NB4 (cell line): Measurements from ENCODE around the gene PKNOX2.

ENCODE experiments used
- DNase-seq: peaks from one replicate; pipeline ENCODE4 v3.0.0; 2010; ENCODE audit warnings: low read depth
- H3K4me3 ChIP-seq: one replicate; pipeline ENCODE4 v1.5.1; 2011; ENCODE audit warnings: mild to moderate bottlenecking, low read depth, low read length, moderate library complexity
- MYC ChIP-seq: IDR thresholded peaks from 2 replicates; pipeline ENCODE4 v1.6.1; 2011; ENCODE audit warnings: low read depth, low read length
- POLR2A ChIP-seq: IDR thresholded peaks from 2 replicates; pipeline ENCODE4 v1.6.1; 2011; ENCODE audit warnings: mild to moderate bottlenecking; ENCODE audit not compliant: insufficient read length; ENCODE audit errors: extremely low read depth
- TF ChIP-seq, protein P1 (sequence below): IDR thresholded peaks from 2 replicates; pipeline ENCODE4 v1.6.1; 2011; ENCODE audit warnings: low read depth, low read length
- TF ChIP-seq, protein P2 (sequence below): IDR thresholded peaks from one replicate; pipeline ENCODE4 v1.5.1; 2012; ENCODE audit warnings: low read depth, low read length

PKNOX2 gene

DNA sequence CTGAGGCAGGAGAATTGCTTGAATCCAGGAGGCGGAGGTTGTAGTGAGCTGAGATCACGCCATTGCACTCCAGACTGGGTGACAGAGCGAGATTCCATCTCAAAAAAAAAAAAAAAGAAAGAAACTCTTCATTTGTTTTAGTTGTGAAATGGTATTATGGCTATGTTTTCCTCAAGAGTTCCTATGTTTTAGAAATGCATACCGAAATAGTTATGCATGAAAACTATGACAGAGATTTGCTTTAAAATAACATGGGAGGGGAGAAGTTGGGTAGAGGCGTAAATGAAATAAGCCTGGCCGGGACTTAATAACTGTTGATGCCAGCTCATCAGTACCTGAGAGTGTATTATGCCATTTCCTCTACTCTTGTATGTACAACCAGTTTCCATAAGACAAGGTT, 283.2 kb downstream of the PKNOX2 start:
- no peak overlapping the region for H3K4me3 ChIP-seq
- DNase-seq, result no peak
- TF ChIP-seq MYC, result no peak
- TF ChIP-seq, protein P1, sequence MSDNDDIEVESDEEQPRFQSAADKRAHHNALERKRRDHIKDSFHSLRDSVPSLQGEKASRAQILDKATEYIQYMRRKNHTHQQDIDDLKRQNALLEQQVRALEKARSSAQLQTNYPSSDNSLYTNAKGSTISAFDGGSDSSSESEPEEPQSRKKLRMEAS, result no peak
- no peak for TF ChIP-seq POLR2A
- TF ChIP-seq, protein P2, sequence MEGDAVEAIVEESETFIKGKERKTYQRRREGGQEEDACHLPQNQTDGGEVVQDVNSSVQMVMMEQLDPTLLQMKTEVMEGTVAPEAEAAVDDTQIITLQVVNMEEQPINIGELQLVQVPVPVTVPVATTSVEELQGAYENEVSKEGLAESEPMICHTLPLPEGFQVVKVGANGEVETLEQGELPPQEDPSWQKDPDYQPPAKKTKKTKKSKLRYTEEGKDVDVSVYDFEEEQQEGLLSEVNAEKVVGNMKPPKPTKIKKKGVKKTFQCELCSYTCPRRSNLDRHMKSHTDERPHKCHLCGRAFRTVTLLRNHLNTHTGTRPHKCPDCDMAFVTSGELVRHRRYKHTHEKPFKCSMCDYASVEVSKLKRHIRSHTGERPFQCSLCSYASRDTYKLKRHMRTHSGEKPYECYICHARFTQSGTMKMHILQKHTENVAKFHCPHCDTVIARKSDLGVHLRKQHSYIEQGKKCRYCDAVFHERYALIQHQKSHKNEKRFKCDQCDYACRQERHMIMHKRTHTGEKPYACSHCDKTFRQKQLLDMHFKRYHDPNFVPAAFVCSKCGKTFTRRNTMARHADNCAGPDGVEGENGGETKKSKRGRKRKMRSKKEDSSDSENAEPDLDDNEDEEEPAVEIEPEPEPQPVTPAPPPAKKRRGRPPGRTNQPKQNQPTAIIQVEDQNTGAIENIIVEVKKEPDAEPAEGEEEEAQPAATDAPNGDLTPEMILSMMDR, result no peak

DNA sequence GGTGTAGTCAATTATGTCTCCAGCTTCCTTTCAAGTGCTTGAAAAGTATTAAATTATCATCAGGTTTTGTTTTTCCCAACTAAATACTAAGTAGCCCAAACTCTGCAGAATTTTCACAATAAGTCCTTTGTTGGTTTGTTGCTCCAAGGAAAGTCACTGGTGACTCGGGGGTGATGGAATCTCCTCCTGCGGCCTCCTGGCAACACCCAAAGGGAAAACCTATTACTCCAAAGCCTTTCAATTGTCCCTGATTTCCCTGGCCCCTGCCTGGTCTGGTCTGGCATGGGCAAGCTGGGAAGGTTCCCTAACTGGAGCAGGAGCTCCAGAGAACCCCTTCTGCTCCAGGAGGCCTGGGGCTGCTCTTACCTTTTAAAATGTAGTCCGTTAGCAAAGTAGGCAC, 283.6 kb downstream of the PKNOX2 start:
- TF ChIP-seq, protein P1, result no peak
- TF ChIP-seq POLR2A (no peak), MYC (no peak)
- TF ChIP-seq, protein P2, result no peak
- DNase-seq, result no peak
- no peak overlapping the region for H3K4me3 ChIP-seq

DNA sequence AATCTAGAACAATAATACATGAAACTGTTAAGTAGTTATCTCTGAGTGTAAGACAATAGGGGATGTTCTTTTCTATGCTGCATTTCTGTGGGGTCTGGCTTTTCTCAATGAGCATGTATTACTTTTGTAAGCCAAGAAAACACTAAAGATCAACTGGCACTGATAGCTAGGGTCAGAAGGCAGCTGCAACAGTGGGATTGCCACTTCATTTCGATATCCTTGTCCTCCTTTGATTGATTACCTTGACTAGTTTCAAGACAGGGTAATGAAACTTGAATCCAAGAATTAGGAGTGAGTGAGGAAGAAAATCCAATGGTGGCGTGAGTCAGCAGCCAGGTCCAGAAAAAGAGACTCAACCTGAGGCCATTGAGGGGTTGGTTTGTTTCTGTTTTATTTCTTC, 285.0 kb downstream of the PKNOX2 start:
- no peak for DNase-seq
- H3K4me3 ChIP-seq, result no peak overlapping the region
- TF ChIP-seq, protein P2, result no peak
- TF ChIP-seq, protein P1, result no peak
- TF ChIP-seq MYC (no peak), POLR2A (no peak)

DNA sequence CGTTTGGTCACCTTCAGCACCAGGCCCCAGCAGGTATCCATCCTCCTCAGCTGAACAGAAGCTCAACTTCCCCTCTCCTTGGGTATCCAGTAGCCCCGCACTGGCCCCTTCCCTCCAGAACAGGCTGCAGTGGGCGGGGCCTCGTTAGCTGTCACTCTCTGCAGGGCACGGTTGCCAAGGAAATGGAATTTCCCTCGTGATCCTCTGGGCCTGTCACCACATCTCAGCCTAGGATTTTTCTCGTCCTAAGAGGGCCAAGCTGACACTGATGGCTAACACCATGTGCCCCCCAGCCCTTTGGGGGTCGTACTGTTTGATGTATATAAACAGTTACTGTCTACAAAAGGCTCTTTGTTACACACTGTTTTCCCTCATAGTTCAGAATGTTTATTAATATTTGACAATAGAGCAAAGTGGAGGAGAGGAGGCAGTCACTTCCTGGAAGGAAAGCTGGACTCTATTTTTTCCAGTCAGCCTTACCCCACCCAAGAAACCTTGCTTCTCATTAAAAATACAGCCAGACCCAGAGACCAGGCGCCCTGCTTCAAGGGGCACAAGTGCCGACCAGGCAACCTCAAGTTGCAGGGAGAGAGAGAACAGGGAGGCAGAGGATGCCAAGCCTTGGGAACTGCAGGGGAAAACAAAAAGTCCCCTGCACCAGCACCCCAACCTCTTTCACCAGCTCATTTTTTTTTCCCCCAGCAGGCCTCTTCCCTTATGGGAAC, 287.0 kb downstream of the PKNOX2 start:
- peak; percentile 13 for DNase-seq
- TF ChIP-seq, protein P2, result no peak
- TF ChIP-seq, protein P1, result no peak
- no peak for TF ChIP-seq MYC
- no peak for TF ChIP-seq POLR2A
- H3K4me3 ChIP-seq, result no peak overlapping the region

DNA sequence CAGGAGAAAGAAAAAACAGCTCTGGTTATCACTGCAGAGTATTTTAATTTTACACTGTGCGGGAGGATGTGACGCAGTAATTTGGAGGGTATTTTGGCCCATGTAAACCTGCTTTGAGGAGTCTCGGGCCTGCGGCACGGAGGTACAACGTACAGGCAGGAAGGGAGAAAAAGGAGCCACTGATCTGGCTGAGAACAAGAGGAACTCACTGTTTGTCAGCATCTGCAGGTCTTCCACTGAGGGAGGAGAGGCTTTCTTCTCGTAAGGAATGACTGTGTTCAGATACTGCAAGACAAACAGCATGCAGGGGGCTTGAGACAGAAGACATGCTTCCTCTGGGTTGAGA, 287.5 kb downstream of the PKNOX2 start:
- no peak for TF ChIP-seq MYC
- TF ChIP-seq POLR2A, result no peak
- TF ChIP-seq, protein P2, result no peak
- DNase-seq, result no peak
- H3K4me3 ChIP-seq, result no peak overlapping the region

DNA sequence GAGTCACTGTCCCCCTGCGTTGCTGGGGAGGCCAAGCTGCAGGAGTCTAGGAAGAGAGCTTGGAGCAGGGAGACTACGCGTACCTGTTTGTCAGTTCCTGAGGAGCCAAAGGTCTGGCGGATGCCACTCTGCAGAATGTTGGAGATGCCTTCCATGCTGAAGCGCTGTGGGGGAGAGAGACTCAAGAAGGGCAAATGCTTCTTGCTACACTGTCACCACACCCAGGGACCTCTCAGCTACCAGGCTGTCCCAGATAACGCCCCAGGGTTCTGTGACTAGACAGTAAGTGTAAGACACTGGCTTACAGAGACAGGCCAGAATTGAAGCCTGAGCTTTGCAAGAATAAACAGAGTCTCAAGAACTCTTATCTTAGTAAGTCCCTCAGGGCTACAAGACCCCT, 289.5 kb downstream of the PKNOX2 start:
- no peak for DNase-seq
- TF ChIP-seq, protein P1, result no peak
- no peak for TF ChIP-seq POLR2A
- TF ChIP-seq, protein P2, result no peak
- no peak for TF ChIP-seq MYC
- H3K4me3 ChIP-seq, result no peak overlapping the region
